HepG2 (cell line): ENCODE results near the gene POMT1. TPM values are rescaled to one million over a fixed set of nuclear protein-coding genes. Genes with fewer than 3 reads are reported as not detected.
A peak's percentile ranks its signal among the peaks of the same experiment; 100 is the strongest.

Experiments used
- ATAD3A ChIP-seq: sonication (generic); formaldehyde crosslinking; IDR thresholded peaks from 2 replicates; pipeline ENCODE4 v1.4.0; 2020; ENCODE audit warnings: missing genetic modification reagents
- GLI4 ChIP-seq: sonication (generic); formaldehyde crosslinking; IDR thresholded peaks from 2 replicates; pipeline ENCODE4 v1.5.1; 2020; ENCODE audit warnings: missing genetic modification reagents, mild to moderate bottlenecking, moderate library complexity, borderline replicate concordance
- HNF4G ChIP-seq, 2 experiments: sonication (generic) in 1 of 2; formaldehyde crosslinking in 1 of 2; IDR thresholded peaks; 2 replicates each; pipeline versions ENCODE4 v1.4.0 to v1.6.1; 2011 to 2020; ENCODE audit warnings: borderline replicate concordance in 2 of 2, low read depth in 2 of 2, mild to moderate bottlenecking in 2 of 2, low read length in 1 of 2, missing genetic modification reagents in 1 of 2, moderate library complexity in 1 of 2
- IKZF1 ChIP-seq: fragments of 450-650 bp; IDR thresholded peaks from 2 replicates; pipeline ENCODE4 v1.7.1; 2016
- KDM5A ChIP-seq: fragments of 200-600 bp; sonication (generic); IDR thresholded peaks from 2 replicates; pipeline ENCODE4 v1.7.0; 2018; ENCODE audit warnings: antibody characterized with exemption, mild to moderate bottlenecking, low read length, borderline replicate concordance
- KLF16 ChIP-seq, 2 experiments: sonication (generic) in 1 of 2; formaldehyde crosslinking in 1 of 2; IDR thresholded peaks; 2 replicates each; pipeline versions ENCODE4 v1.6.1 to v1.8.0; 2016 to 2023; ENCODE audit warnings: missing genetic modification reagents in 2 of 2, missing compliant biosample characterization in 1 of 2
- MED13 ChIP-seq: sonication (generic); formaldehyde crosslinking; IDR thresholded peaks from 2 replicates; pipeline ENCODE4 v1.5.0; 2020; ENCODE audit warnings: missing genetic modification reagents
- RCOR2 ChIP-seq: IDR thresholded peaks from 2 replicates; pipeline ENCODE4 v1.6.1; 2016; ENCODE audit warnings: missing biosample characterization, missing genetic modification reagents
- RFXANK ChIP-seq: IDR thresholded peaks from 2 replicates; pipeline ENCODE4 v1.6.1; 2016
- ZNF484 ChIP-seq: sonication (generic); formaldehyde crosslinking; IDR thresholded peaks from 2 replicates; pipeline ENCODE4 v1.5.1; 2020; ENCODE audit warnings: mild to moderate bottlenecking, low read depth, missing genetic modification reagents, borderline replicate concordance
- ZNF513 ChIP-seq: sonication (generic); formaldehyde crosslinking; conservative IDR thresholded peaks from 2 replicates; pipeline ENCODE4 v1.5.0; 2020; ENCODE audit warnings: missing genetic modification reagents
- ZNF556 ChIP-seq: sonication (generic); formaldehyde crosslinking; IDR thresholded peaks from 2 replicates; pipeline ENCODE4 v1.4.0; 2020; ENCODE audit warnings: mild to moderate bottlenecking, missing genetic modification reagents, borderline replicate concordance
- ZNF709 ChIP-seq: sonication (generic); formaldehyde crosslinking; IDR thresholded peaks from 2 replicates; pipeline ENCODE4 v1.5.0; 2020; ENCODE audit warnings: mild to moderate bottlenecking, missing genetic modification reagents
- polyA plus RNA-seq, 8 experiments: library from polyadenylated mRNA; depleted of rRNA in 3 of 8; stranded (reverse) in 7 of 8; unstranded in 1 of 8; fragments of >200 nt; fragmentation: Illumina TruSeq in 4 of 8; extraction: Trizol in 4 of 8; gene quantifications; 2 replicates each; pipeline versions ENCODE4 v1.2.1 to v1.2.3, GENCODE V29; 2011 to 2016; ENCODE audit warnings: low read depth in 4 of 8, missing spikeins in 1 of 8, mixed read lengths in 1 of 8; ENCODE audit not compliant: insufficient read depth in 1 of 8
- total RNA-seq, 5 experiments: library from RNA; depleted of rRNA; stranded (reverse); fragments of >200 nt; fragmentation: Illumina TruSeq; extraction: Trizol; gene quantifications; 2 replicates each; pipeline ENCODE4 v1.2.3, GENCODE V29; 2016; ENCODE audit warnings: low read depth in 1 of 5
- TF ChIP-seq, protein P1 (sequence below): sonication (generic); formaldehyde crosslinking; IDR thresholded peaks from 2 replicates; pipeline ENCODE4 v1.4.0; 2020; ENCODE audit warnings: missing genetic modification reagents
- TF ChIP-seq, protein P2 (sequence below): sonication (generic); formaldehyde crosslinking; IDR thresholded peaks from 2 replicates; pipeline ENCODE4 v1.5.0; 2020; ENCODE audit warnings: mild to moderate bottlenecking, missing genetic modification reagents
- TF ChIP-seq, protein P3 (sequence below), 2 experiments: sonication (generic) in 1 of 2; formaldehyde crosslinking in 1 of 2; IDR thresholded peaks; 2 replicates each; pipeline versions ENCODE4 v1.6.1 to v1.9.0; 2014 to 2022; ENCODE audit warnings: antibody characterized with exemption in 1 of 2, borderline replicate concordance in 1 of 2, inconsistent platforms in 1 of 2, low read depth in 1 of 2, missing genetic modification reagents in 1 of 2

Gene POMT1
- total and polyA plus RNA-seq, 2 of the 13 experiments (the other 11 are each of a cell fraction or from before 2014, with no cell fraction given), result 21.6 to 22.7 TPM

GRCh38 chr9:131545003-131545785 is 42.5 kb downstream of the POMT1 start, which contains the start of gene PRRT1B (continued):
- TF ChIP-seq, protein P1, sequence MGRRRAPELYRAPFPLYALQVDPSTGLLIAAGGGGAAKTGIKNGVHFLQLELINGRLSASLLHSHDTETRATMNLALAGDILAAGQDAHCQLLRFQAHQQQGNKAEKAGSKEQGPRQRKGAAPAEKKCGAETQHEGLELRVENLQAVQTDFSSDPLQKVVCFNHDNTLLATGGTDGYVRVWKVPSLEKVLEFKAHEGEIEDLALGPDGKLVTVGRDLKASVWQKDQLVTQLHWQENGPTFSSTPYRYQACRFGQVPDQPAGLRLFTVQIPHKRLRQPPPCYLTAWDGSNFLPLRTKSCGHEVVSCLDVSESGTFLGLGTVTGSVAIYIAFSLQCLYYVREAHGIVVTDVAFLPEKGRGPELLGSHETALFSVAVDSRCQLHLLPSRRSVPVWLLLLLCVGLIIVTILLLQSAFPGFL (CRISPR knock-in tag), result no peak
- TF ChIP-seq HNF4G (IDR thresholded peaks at IDR 0.05; ENCODE audit: borderline replicate concordance, low read depth, low read length) (no peak), HNF4G (CRISPR knock-in tag; IDR thresholded peaks at IDR 0.05; ENCODE audit: borderline replicate concordance, low read depth) (peak; percentile 22; the same call in 1 of the 2 replicates), KDM5A (no peak), ATAD3A (CRISPR knock-in tag) (no peak), IKZF1 (no peak), ZNF709 (CRISPR knock-in tag) (0 out of 2 replicates have a peak, but pooled peaks have one; percentile 42), ZNF513 (CRISPR knock-in tag) (no peak), ZNF556 (CRISPR knock-in tag) (peak; percentile 89), GLI4 (peak; percentile 63; the same call in 1 of the 2 replicates), RCOR2 (CRISPR knock-in tag) (no peak; the same call in 1 of the 2 replicates), MED13 (CRISPR knock-in tag) (no peak), RFXANK (CRISPR knock-in tag) (no peak), ZNF484 (CRISPR knock-in tag) (no peak), KLF16 (CRISPR knock-in tag; IDR thresholded peaks at IDR 0.05) (peak in 1 of 2 experiments; percentile 53; a peak in 2 of 4 replicates)
- TF ChIP-seq, protein P2, sequence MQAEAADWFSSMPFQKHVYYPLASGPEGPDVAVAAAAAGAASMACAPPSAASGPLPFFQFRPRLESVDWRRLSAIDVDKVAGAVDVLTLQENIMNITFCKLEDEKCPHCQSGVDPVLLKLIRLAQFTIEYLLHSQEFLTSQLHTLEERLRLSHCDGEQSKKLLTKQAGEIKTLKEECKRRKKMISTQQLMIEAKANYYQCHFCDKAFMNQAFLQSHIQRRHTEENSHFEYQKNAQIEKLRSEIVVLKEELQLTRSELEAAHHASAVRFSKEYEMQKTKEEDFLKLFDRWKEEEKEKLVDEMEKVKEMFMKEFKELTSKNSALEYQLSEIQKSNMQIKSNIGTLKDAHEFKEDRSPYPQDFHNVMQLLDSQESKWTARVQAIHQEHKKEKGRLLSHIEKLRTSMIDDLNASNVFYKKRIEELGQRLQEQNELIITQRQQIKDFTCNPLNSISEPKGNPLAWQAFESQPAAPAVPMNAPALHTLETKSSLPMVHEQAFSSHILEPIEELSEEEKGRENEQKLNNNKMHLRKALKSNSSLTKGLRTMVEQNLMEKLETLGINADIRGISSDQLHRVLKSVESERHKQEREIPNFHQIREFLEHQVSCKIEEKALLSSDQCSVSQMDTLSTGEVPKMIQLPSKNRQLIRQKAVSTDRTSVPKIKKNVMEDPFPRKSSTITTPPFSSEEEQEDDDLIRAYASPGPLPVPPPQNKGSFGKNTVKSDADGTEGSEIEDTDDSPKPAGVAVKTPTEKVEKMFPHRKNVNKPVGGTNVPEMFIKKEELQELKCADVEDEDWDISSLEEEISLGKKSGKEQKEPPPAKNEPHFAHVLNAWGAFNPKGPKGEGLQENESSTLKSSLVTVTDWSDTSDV, result no peak
- TF ChIP-seq, protein P3, sequence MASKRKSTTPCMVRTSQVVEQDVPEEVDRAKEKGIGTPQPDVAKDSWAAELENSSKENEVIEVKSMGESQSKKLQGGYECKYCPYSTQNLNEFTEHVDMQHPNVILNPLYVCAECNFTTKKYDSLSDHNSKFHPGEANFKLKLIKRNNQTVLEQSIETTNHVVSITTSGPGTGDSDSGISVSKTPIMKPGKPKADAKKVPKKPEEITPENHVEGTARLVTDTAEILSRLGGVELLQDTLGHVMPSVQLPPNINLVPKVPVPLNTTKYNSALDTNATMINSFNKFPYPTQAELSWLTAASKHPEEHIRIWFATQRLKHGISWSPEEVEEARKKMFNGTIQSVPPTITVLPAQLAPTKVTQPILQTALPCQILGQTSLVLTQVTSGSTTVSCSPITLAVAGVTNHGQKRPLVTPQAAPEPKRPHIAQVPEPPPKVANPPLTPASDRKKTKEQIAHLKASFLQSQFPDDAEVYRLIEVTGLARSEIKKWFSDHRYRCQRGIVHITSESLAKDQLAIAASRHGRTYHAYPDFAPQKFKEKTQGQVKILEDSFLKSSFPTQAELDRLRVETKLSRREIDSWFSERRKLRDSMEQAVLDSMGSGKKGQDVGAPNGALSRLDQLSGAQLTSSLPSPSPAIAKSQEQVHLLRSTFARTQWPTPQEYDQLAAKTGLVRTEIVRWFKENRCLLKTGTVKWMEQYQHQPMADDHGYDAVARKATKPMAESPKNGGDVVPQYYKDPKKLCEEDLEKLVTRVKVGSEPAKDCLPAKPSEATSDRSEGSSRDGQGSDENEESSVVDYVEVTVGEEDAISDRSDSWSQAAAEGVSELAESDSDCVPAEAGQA (IDR thresholded peaks at IDR 0.05; ENCODE audit: low read depth), result no peak
- TF ChIP-seq, protein P3 (CRISPR knock-in tag; IDR thresholded peaks at IDR 0.05; ENCODE audit: borderline replicate concordance), result no peak
